NCI-H2196 (cell line): Measurements from ENCODE around the gene ATAT1.

Experiments
- DNase-seq: peaks from one replicate; lab custom pipeline; 2025; ENCODE audit not compliant: unreplicated experiment; lab: John Stamatoyannopoulos, UW

ATAT1 gene

DNA sequence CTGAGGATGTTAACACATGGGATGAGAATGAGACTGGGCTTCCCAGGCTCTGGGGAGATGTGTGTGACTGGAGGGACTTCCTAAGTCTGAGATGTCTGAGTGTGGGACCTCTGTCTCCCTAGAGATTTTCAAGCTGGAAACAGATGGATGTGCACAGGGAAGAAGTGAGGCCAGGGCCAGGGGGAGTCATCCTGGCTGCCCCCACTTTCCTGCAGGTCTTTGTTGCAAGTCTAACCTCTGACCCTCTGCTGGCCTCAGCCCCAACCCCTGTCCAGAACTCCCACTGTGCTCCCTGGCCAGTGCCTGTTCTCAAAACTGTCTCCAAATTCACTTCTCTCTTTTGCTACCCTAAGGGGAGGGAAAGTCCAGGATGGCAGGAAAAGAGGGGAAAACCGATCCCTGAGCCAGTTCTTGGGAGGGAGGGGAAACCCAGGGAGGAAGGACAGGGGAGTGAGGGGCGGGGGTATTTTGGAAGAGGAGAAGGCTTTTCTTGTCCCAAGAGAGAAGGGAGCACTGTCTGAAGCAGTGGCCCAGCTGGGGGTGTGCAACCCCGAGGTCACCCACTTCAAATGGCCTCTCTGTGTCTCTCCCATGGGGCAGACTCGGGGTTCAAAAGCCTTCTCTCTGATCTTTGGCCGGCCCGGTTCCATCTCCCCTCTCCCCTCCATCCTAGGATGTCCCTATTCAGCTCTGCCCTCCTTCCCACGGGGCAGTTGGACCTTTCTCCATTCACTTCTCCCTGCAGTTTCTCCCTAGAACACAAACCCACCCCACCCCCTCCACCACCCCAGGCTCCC lies 56.7 kb downstream of the ATAT1 start:
- DNase-seq, result no peak

- no peak for DNase-seq
These were observed 57.3 kb downstream of the ATAT1 start for GRCh38 chr6:30683980-30684338.

- DNase-seq, result no peak
These were observed 57.9 kb downstream of the ATAT1 start for GRCh38 chr6:30684386-30685156.

- no peak for DNase-seq
These were observed 58.7 kb downstream of the ATAT1 start for GRCh38 chr6:30685157-30686008.

- DNase-seq, result peak; percentile 31
These were observed 59.6 kb downstream of the ATAT1 start, which contains the start of gene PPP1R18 for GRCh38 chr6:30686009-30686907. Gene PPP1R18 (minus strand): TSS chr6:30686645. CDS start chr6:30686018, 627 bp downstream.

DNA sequence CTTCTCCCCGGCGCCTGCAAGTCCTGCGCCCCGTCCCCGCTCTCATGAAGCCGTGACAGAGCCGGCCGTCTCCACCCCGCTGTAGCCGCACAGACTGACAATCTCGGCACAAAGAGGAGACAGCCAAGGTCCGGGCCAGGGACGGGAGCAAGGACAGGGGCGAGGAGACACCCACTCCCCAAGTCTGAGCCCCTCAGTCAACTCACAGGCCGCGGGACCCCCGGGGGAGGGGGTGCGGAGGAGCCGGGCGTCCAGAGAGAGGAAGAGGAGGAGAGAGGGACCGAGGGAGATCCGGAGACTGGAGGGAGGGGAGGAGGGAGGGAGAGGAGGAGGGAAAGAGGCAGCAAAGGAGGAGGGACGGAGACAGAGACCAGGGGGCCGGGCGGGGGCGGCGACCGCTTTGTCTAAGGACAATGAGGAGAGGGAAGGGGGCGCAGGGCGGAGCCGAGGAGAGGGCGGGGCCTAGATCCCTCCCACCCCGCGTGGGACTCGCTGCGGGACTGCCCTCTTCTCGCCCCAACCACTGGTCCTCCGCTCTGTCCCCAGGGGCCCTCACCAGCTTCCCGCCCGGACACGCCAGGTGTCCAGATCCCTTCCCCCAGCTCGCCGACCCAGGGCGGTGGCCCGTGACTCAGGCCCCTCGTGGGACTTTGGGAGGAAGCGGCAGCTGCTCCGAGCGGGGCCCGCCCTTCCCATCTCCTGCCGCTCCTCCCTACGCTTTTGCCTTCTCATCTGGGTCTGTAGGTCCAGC lies 60.4 kb downstream of the ATAT1 start:
- DNase-seq, result peak; percentile 59

- DNase-seq, result no peak
These were observed 61.2 kb downstream of the ATAT1 start for GRCh38 chr6:30687659-30688431.

- no peak for DNase-seq
These were observed 61.9 kb downstream of the ATAT1 start for GRCh38 chr6:30688569-30688968.

DNA sequence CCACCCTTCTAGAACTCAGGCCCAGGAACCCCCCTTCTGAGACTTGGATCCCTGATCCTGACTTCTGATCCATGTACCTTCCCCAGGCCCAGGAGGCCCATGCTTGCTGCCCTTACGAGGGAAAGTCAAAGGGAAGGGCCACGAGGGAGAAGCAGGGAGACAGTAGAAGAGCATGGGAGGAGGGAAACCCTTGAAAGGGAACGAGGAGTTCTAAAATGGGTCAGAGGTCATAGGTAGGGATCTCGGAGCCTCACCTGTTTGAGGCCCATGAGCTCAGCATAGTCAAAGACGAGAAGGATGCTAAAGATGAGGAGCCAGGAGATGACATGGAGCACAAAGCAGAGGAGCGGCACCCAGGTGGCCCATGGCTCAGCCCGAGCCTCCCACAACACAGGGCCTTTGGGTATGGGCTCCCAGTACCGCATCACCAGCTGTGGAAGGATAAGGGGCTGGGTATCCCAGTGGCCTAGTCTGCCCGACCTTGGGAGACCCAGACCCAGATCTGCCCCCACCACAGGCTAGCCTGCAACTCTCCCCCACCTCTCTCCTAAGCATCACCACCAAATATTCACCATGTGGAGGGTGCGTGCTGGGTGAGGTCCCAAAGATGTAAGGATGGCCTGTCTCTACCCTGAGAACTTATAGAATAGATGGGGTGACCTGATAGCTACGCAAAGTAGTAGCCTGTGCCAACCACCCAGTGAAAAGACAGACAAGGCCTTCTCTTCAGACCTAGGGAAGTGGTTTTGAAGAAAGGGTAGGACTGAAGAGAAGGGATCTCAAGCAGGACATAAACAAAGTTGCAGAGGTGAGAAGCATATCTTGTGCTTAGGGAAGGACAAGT lies 62.6 kb downstream of the ATAT1 start:
- DNase-seq, result no peak

DNA sequence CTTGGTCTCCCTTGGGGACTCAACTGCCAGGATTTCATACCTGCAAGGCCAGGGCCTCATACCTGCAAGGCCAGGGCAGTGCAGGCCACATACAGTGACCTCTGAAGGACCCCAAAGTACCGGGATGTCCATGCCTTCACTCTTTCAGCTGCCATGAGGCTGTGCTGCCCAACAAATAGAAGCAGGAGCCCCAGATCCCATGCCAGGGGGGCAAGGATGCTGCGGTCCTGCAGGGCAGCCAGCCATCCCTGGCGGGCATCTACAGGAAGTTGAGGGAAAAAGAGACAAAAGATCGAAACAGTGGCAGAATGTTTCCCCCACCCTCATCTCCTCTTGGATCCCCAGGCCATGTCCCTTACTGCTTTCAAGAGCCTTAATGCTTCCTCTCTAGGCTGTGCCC lies 63.3 kb downstream of the ATAT1 start:
- DNase-seq, result no peak

- DNase-seq, result peak; percentile 84
These were observed 63.9 kb downstream of the ATAT1 start, which contains the start of gene NRM for GRCh38 chr6:30690403-30691207. Gene NRM (minus strand): TSS chr6:30690984. CDS start chr6:30690974, 10 bp downstream.

GRCh38 chr6:30691208-30691847 lies 64.7 kb downstream of the ATAT1 start:
- DNase-seq, result no peak
